NCI-H1105 (cell line): ENCODE measurements around the gene RMND5A.
"Not testable (repeated sequence)": the region's sequence is repeated elsewhere in the genome, so short reads cannot be mapped to it uniquely, and the experiment has no call there.

Source experiments
- DNase-seq: peaks from one replicate; lab custom pipeline; 2025; lab: John Stamatoyannopoulos, UW

RMND5A gene

GRCh38 chr2:86714579-86715173 is 5.4 kb upstream of the RMND5A start:
- DNase-seq = not testable (repeated sequence)

- not testable (repeated sequence) for DNase-seq
These were observed 841 bp upstream of the RMND5A start for GRCh38 chr2:86719263-86719636.

- not testable (repeated sequence) for DNase-seq
These were observed 639 bp downstream of the RMND5A start for GRCh38 chr2:86720540-86721320.

GRCh38 chr2:86725706-86726105 is 5.6 kb downstream of the RMND5A start:
- not testable (repeated sequence) for DNase-seq

GRCh38 chr2:86732040-86732525 is 12.0 kb downstream of the RMND5A start:
- DNase-seq = not testable (repeated sequence)

- not testable (repeated sequence) for DNase-seq
These were observed 12.7 kb downstream of the RMND5A start for GRCh38 chr2:86732837-86733236.

- not testable (repeated sequence) for DNase-seq
These were observed 13.4 kb downstream of the RMND5A start for GRCh38 chr2:86733528-86733927.

GRCh38 chr2:86734896-86735295 is 14.8 kb downstream of the RMND5A start:
- DNase-seq = not testable (repeated sequence)

GRCh38 chr2:86739485-86739884 is 19.4 kb downstream of the RMND5A start:
- not testable (repeated sequence) for DNase-seq

GRCh38 chr2:86739889-86740288 is 19.8 kb downstream of the RMND5A start:
- not testable (repeated sequence) for DNase-seq

GRCh38 chr2:86741889-86742498 is 21.9 kb downstream of the RMND5A start:
- DNase-seq = not testable (repeated sequence)

GRCh38 chr2:86744152-86744551 is 24.1 kb downstream of the RMND5A start:
- no peak for DNase-seq

GRCh38 chr2:86746939-86747338 is 26.8 kb downstream of the RMND5A start:
- DNase-seq = no peak

GRCh38 chr2:86747711-86748639 is 27.9 kb downstream of the RMND5A start:
- DNase-seq = no peak

- no peak for DNase-seq
These were observed 30.2 kb downstream of the RMND5A start for GRCh38 chr2:86750240-86750839.

GRCh38 chr2:86751778-86752177 is 31.7 kb downstream of the RMND5A start:
- DNase-seq = no peak

- DNase-seq = no peak
These were observed 32.8 kb downstream of the RMND5A start for GRCh38 chr2:86752934-86753333.

GRCh38 chr2:86753606-86754005 is 33.5 kb downstream of the RMND5A start:
- DNase-seq = no peak

GRCh38 chr2:86758405-86758804 is 38.3 kb downstream of the RMND5A start:
- DNase-seq = no peak

GRCh38 chr2:86760371-86760770 is 40.3 kb downstream of the RMND5A start:
- DNase-seq = no peak

GRCh38 chr2:86764661-86765309 is 44.7 kb downstream of the RMND5A start:
- DNase-seq = peak; percentile 16
